Stimulated activated CD8-positive, alpha-beta memory T cell treated with anti-CD3 and anti-CD28 coated beads, Interleukin-15, amount 100 ng/mL, for 24 hours (primary cell): ENCODE measurements around the gene ZDHHC16.
"Not testable (repeated sequence)": the region's sequence is repeated elsewhere in the genome, so short reads cannot be mapped to it uniquely, and the experiment has no call there.

Experiments used
- DNase-seq: peaks from one replicate; pipeline ENCODE4 v3.0.0-alpha.2; 2020; ENCODE audit warnings: low read depth

The ZDHHC16 gene

DNA sequence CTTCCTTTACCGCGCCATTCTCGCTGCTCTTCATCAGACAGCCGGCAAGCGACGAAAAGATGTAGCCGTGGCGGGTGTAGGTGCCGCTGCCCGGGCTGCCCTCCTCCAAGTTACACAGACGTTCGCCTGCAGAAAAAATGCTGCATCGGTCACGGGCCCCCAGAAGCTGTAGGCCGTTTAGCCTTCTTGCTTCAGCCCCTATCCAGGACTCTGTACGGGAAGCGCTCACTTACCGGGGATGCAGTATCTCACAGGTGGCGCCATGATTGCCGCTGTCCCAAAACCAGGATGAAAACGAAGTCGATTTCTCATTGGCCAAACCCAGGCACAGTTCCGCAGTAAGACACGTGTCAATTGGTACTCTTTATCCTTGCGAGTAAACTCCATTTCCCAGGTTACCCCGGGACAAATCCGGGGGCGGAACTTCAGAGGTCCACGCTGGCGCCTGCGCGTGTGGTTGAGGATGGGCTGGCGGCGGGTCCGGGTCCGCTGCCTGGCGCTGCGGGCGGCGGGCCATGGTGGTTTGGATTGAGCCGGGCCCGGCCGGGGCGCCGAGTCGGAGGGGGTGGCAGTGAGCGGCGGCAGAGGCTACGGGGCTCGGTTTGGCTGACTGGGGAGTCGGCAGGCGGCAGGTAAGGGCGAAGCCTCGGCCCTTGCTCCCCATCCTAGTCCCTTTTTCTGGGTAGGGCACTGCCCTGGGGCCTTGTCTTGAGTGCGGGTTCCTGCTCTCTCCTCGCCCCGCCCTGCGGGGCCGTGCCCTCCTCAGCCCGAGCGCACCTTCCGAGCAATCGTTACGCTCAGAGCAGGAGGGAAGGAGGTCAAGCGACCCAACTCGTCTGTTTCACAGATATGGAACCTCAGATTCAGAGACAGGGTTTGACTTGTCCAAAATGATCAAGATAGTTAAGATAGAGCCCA lies at the start of gene ZDHHC16, which contains the start of gene EXOSC1:
Gene ZDHHC16, plus strand, starts transcription at position 454 of the 918 bp plus-strand sequence. CDS start 5,501 bp downstream, outside the sequence.
Gene EXOSC1, minus strand, starts transcription at position 285 of the 918 bp plus-strand sequence. Its CDS starts 21 bp downstream, at position 264.
- peak; percentile 62 for DNase-seq

- DNase-seq = no peak
These were observed 46.0 kb upstream of the ZDHHC16 start for GRCh38 chr10:97399843-97400545.

DNA sequence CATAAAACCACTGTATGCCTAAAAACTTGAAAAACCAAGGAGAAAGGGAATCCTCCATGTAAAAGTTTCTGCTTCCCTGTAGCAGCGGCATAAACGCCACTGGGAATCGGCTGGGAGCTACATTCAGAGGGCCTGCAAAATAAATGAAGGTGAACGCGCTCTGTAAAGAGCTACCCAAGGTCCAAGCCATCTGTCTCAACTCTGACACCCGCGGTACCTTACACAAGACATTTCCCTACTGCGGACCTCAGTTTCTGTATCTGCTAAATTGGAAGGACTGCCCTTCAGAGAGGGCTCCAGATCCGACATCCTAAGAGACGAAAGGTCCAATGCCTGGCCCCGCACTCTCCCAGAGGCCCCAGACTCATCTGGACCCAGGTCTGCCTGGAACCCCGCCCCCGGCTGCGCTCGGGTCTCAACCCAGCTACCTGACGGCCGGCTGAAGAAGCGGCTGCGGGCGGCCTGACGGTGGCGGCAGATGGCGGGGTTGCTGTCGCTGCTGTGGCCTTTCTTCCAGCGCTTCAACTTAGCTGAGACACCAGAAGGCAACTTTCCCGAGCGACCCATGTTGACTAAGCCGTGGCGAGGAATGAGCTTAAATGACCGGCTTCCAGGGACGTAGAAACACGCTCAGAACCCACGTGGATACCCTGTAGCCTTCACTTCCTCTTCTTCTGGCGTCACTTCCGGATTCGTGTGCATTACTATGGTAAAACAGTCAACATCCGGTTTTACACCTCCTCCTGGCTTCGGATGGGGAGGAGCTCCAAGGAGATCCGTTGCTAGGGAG lies 45.1 kb upstream of the ZDHHC16 start, which contains the start of gene RRP12:
Gene RRP12, minus strand, starts transcription at position 676 of the 790 bp plus-strand sequence. Its CDS starts 109 bp downstream, at position 567.
- DNase-seq = no peak

DNA sequence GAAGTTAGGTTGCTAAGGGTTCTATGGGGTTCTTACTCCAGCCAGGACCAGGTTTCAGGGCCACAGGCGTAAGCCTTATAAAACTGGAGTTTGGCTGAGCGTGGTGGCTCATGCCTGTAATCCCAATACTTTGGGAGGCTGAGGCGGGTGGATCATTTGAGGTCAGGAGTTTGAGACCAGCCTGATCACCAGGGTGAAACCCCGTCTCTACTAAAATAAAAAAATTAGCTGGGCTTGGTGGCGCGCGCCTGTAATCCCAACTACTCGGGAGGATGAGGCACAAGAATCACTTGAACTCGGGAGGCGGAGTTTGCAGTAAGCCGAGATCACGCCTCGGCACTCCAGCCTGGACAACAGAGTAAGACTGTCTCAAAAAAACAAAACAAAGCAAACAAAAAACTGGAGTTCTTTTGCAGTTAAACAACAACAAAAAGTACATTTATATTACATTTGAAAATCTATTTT lies 44.5 kb upstream of the ZDHHC16 start:
- no peak for DNase-seq

GRCh38 chr10:97404044-97404443 lies 41.9 kb upstream of the ZDHHC16 start:
- DNase-seq = no peak

DNA sequence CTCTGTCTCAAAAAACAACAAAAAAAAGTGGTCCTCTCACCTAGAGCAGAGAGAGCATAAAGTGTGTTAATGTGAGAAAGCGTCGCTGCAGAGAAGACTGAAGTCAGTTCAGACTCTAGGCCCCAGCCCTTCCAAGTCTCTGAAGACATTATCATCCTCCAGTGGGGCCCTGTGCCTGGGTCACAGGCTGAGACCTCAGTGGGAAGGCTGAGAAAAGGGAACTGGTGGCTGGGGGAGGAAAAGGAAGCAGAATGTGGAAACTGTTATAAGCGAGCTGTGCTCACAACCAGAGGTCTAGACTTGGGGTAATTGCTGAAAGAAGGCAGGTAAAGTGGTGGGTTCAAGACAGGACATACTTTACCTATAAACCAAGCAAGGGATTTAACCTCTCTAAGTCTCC lies 39.9 kb upstream of the ZDHHC16 start:
- DNase-seq = no peak

- DNase-seq = not testable (repeated sequence)
These were observed 39.5 kb upstream of the ZDHHC16 start for GRCh38 chr10:97406483-97406882.

GRCh38 chr10:97407211-97407951 lies 38.6 kb upstream of the ZDHHC16 start:
- DNase-seq = no peak

DNA sequence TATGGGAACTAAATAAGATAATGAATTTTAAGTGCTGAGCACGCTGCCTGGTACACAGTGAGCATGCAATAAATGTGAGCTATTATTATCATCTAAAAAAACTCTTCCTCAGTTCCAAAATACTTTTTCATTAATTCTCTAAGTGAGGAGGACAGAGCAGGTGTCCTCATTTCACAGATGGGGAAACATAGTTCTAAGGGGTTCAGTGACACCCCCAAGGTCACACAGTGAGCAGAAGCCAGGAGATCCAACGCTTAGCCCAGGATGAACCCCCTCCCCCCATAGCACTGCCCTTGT lies 38.1 kb upstream of the ZDHHC16 start:
- no peak for DNase-seq

- DNase-seq = no peak
These were observed 37.4 kb upstream of the ZDHHC16 start for GRCh38 chr10:97408496-97408992.

- DNase-seq = no peak
These were observed 34.6 kb upstream of the ZDHHC16 start for GRCh38 chr10:97411406-97411805.

- no peak for DNase-seq
These were observed 33.1 kb upstream of the ZDHHC16 start for GRCh38 chr10:97412891-97413304.

- DNase-seq = no peak
These were observed 29.4 kb upstream of the ZDHHC16 start for GRCh38 chr10:97416565-97416964.

DNA sequence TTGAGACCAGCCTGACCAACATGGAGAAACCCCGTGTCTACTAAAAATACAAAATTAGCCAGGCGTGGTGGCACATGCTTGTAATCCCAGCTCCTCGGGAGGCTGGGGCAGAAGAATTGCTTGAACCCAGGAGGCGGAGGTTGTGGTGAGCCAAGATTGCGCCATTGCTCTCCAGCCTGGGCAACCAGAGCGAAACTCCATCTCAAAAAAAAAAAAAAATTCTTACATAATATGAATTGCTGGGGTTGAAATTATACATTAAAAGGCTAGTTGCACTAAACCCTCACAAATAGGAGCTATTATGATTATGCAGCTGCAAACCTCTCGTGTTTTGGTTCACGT lies 22.2 kb upstream of the ZDHHC16 start:
- not testable (repeated sequence) for DNase-seq

DNA sequence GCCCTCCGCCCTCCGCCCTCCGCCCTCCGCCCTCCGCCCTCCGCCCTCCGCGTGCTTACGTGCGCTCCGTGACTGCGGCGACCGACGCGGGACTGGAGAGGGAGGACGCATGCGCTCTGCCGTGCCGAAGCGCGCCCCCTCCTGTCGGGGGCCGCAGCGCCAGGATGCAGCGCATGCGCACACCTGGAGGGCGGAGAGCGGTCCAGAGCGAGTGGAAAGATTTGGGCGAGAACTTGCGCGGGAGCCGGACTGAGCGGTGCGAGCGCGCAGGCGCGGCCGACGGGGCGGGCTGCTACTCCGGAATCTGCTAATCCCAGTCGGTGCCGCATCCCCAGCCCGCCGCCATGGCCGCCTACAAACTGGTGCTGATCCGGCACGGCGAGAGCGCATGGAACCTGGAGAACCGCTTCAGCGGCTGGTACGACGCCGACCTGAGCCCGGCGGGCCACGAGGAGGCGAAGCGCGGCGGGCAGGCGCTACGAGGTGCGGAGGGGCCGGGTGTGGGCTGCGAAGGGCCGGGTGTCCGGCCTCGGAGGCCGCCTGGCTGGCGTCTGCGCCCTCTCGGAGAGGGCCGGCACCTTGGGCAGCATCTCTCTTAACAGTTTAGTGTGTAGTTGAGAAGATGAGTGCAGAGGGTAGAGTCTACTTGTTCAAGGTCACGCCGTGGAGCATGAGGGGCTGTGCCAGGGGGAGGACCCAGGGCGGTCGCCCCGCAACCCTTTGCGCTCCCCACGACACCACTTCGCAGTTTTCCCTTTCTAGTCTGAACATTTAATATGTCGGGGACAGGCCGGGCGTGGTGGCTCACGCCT lies 19.8 kb upstream of the ZDHHC16 start, which contains the start of gene PGAM1:
Gene PGAM1, plus strand, starts transcription at position 228 of the 812 bp plus-strand sequence. Its CDS starts 117 bp downstream, at position 345.
- DNase-seq = peak; percentile 93

DNA sequence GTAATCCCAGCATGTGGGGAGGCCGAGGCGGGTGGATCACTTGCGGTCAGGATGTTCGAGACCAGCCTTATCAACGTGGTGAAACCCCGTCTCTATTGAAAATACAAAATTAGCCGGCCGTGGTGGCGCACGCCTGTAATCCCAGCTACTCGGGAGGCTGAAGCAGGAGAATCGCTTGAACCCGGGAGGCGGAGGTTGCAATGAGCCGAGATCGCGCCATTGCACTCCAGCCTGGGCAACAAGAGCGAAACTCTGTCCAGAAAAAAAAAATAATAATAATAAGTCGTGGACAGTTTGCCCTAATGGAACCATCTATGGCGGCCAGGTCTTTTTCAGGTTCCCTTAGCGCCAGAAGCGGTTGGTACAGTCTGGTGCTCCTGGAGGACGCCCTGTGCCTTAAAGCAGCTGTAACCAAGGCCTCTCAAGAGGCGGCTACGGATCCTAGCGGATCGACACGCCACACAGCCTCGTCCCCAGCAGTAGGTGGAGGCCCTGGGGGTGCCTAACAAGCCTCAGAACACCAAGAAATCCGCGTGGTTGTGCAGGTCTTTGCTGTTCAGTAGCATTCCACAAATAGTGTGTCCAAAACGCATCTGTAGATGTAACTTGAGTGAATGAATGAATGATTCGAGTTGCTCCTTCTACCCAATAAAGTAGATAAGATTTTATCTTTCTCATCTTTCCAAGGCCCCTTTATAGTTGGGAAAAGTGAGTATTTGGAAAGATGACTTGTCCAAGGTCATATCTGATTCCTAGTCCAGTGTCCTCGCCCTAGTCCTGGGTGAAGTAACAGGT lies 19.0 kb upstream of the ZDHHC16 start:
- no peak for DNase-seq

DNA sequence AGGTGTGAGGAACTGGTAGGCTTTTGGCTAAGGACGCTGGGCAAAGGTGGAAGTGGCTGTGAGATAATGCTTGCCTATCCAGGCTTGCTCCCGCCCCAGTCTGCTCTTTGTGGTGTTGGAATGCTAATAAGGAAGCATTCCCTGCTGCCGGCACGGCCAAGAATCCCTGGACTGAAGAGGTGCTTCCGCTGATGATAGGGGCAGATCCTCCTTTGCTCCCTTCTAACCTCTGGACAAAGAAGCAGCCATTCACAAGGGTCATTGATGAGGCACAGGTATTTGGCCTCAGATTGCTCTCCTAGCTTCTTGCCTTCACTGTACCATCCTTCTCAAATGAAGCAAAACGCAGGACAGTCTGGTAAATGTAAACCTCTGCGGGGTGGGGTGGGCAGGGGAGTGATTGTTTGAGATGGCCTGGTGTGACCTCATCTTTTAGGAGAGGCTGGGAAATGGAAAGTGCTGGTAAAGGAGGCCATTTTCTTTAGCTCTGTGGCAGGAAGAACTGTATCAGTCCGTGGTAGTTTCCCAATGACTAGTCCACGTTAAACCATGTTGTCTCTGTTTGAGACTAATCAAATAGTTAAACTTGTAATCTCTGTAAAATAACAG lies 18.3 kb upstream of the ZDHHC16 start:
- DNase-seq = no peak

GRCh38 chr10:97428572-97428981 lies 17.4 kb upstream of the ZDHHC16 start:
- no peak for DNase-seq

- no peak for DNase-seq
These were observed 11.9 kb upstream of the ZDHHC16 start for GRCh38 chr10:97434055-97434454.
